HepG2 (cell line): ENCODE measurements around the gene PRM3. TPM values are rescaled to one million over a fixed set of nuclear protein-coding genes. Genes with fewer than 3 reads are reported as not detected.

ENCODE experiments used
- AGO1 ChIP-seq: fragments of 200-400 bp; formaldehyde crosslinking; IDR thresholded peaks from 2 replicates; pipeline ENCODE4 v1.6.1; 2017; ENCODE audit warnings: mild to moderate bottlenecking, low read depth, low read length, moderate library complexity; ENCODE audit not compliant: poor library complexity, severe bottlenecking
- NFAT5 ChIP-seq: sonication (generic); formaldehyde crosslinking; IDR thresholded peaks from 2 replicates; pipeline ENCODE4 v1.4.0; 2020; ENCODE audit warnings: missing genetic modification reagents
- NFIC ChIP-seq: IDR thresholded peaks from 2 replicates; pipeline ENCODE4 v1.6.1; 2012; ENCODE audit warnings: mild to moderate bottlenecking, low read length, inconsistent platforms
- PAX8 ChIP-seq: sonication (generic); formaldehyde crosslinking; IDR thresholded peaks from 2 replicates; pipeline ENCODE4 v1.8.0; 2022; ENCODE audit warnings: mild to moderate bottlenecking, missing genetic modification reagents, borderline replicate concordance
- REST ChIP-seq, 2 experiments: IDR thresholded peaks; 2 replicates each; pipeline ENCODE4 v1.6.1; 2011 to 2012; ENCODE audit warnings: low read length in 2 of 2, borderline replicate concordance in 1 of 2, low read depth in 1 of 2, mild to moderate bottlenecking in 1 of 2, moderate library complexity in 1 of 2
- SIX4 ChIP-seq: sonication (generic); formaldehyde crosslinking; IDR thresholded peaks from 2 replicates; pipeline ENCODE4 v1.4.0; 2020; ENCODE audit warnings: missing genetic modification reagents
- ZFP82 ChIP-seq: sonication (generic); formaldehyde crosslinking; IDR thresholded peaks from 2 replicates; pipeline ENCODE4 v1.5.1; 2020; ENCODE audit warnings: mild to moderate bottlenecking, missing genetic modification reagents, borderline replicate concordance
- ZNF260 ChIP-seq: sonication (generic); formaldehyde crosslinking; IDR thresholded peaks from 2 replicates; pipeline ENCODE4 v1.4.0; 2020; ENCODE audit warnings: missing genetic modification reagents, low read depth, mild to moderate bottlenecking, borderline replicate concordance
- ZNF407 ChIP-seq: sonication (generic); formaldehyde crosslinking; IDR thresholded peaks from one replicate; pipeline ENCODE4 v1.5.1; 2020; ENCODE audit warnings: mild to moderate bottlenecking, missing genetic modification reagents; ENCODE audit errors: not compliant biosample characterization
- ZNF567 ChIP-seq: sonication (generic); formaldehyde crosslinking; IDR thresholded peaks from 2 replicates; pipeline ENCODE4 v1.8.1; 2023; ENCODE audit warnings: mild to moderate bottlenecking, missing genetic modification reagents, borderline replicate concordance
- polyA plus RNA-seq, 8 experiments: library from polyadenylated mRNA; depleted of rRNA in 3 of 8; stranded (reverse) in 7 of 8; unstranded in 1 of 8; fragments of >200 nt; fragmentation: Illumina TruSeq in 4 of 8; extraction: Trizol in 4 of 8; gene quantifications; 2 replicates each; pipeline versions ENCODE4 v1.2.1 to v1.2.3, GENCODE V29; 2011 to 2016; ENCODE audit warnings: low read depth in 4 of 8, missing spikeins in 1 of 8, mixed read lengths in 1 of 8; ENCODE audit not compliant: insufficient read depth in 1 of 8
- total RNA-seq, 5 experiments: library from RNA; depleted of rRNA; stranded (reverse); fragments of >200 nt; fragmentation: Illumina TruSeq; extraction: Trizol; gene quantifications; 2 replicates each; pipeline ENCODE4 v1.2.3, GENCODE V29; 2016; ENCODE audit warnings: low read depth in 1 of 5

PRM3 gene
- total and polyA plus RNA-seq, 2 of the 13 experiments (the other 11 are each of a cell fraction or from before 2014, with no cell fraction given): not detected

- TF ChIP-seq NFAT5 (CRISPR knock-in tag) (no peak), SIX4 (CRISPR knock-in tag) (no peak), NFIC (no peak), ZNF260 (peak; percentile 100), ZFP82 (CRISPR knock-in tag) (0 out of 2 replicates have a peak, but pooled peaks have one; percentile 65), AGO1 (no peak), REST (IDR thresholded peaks at IDR 0.05; ENCODE audit: borderline replicate concordance in 1 of 2, low read depth in 1 of 2, low read length in 2 of 2) (no peak), ZNF567 (CRISPR knock-in tag) (no peak), ZNF407 (CRISPR knock-in tag) (no peak), PAX8 (CRISPR knock-in tag) (no peak)
Measured at GRCh38 chr16:11309895-11310633, 36.6 kb upstream of the PRM3 start (continued).
